ENCODE results near the gene THTPA.

THTPA gene

GRCh38 chr14:23555882-23556699, at the start of gene THTPA:
TSS of gene THTPA (plus strand) at chr14:23556271. CDS start at chr14:23556758, 487 bp downstream.
- peak; percentile 94 to 95 for DNase-seq

DNA sequence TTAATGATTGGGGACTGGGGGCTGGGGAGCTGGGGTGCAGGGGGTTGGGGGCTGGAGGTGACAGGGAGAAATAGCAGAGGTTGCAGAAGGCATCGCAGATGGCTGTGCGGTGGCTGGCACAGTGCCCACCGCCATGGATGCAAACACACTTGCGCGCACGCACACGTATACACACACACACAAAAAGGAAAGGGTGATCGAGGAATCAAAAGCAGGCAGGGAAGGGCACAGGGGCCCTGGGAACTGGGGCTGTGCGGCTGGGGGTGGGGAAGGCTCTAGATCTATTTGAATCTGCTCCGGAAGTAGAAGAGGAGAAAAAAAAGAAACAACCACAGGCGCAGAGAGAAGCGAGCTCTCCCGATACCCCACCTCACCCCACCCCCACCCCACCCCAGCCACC, 43.9 kb upstream of the THTPA start:
- peak in 1 of 2 experiments; percentile 3 for DNase-seq

DNA sequence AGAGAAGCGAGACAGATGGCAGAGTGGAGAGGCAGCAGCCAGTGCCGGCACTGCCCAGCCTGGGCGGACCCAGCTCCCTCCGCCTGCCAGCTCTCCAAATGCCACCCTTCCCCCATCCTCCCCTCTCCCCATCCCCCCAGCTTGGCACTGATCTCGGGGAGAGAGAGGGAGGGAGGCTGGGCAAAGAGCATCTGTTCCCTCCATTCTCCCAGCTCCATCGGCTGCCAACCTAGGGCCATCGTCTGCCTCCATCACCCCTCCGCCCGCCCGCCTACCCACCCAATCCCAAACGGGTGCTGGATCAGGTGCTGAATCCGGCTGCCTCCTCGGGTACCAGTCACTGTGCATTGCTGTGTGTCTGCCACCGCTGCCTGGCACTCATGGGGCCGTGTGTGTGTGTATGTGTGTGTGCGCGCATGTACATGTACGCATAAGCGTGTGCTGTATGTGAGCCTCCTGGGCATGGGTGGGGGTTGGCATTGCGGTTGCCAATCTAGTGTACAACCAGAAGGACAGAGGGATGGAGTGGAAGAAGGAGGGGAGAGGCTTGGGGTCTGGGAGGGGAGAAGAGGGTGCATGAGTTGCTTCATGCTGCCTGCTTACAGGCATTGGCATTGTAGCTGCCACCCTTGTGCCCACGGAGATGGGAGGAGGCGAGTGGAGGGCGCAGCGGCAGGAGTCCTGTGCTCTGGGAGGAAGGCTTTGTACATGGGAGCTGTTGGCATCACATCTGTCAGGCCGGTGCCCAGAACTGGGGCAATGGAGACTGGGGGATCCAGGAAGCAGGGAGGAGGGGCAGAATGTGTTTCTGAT, 42.9 kb upstream of the THTPA start:
- DNase-seq = no peak

DNA sequence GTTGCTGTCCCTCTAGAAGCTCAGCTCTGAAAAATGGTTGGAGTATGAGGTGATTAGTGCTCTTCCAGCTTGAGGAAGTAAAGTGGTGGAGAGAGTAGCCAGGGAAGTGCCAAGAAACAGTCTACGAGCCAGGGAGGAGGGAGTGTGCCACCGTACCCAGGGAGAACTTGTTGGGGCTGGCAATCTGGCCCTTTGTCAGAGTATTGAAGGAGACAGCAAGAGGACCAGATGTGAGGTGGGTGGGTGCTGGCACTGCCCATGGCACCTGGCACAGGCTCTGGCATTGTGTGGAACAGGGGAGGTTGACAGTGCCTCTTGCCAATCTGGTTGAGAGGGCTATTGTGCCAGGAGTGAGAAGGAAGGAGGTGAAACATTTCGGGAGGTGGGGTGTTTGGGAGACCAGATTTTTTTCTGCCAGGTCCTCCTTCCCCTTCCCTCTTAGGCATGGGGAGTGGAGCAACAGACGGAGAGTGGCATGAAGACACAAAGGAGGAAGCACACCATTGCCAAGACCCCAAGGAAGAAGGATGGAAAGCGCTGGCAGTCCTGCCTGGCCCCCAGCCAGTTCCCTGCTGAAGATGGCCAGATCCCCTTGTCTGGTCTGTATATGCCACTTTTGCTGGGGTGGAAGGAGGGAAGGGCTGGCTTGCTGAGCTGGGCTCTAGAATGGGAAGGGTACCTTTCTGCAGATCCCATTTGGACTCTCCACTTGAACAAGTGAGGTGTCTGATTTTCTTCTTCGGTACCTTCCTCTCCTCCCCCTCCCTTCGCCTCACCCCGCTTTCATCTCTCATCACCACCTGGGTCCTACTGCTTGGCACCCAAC, 42.0 kb upstream of the THTPA start:
- DNase-seq = no peak

GRCh38 chr14:23514644-23514957, 41.5 kb upstream of the THTPA start:
- no peak for DNase-seq

DNA sequence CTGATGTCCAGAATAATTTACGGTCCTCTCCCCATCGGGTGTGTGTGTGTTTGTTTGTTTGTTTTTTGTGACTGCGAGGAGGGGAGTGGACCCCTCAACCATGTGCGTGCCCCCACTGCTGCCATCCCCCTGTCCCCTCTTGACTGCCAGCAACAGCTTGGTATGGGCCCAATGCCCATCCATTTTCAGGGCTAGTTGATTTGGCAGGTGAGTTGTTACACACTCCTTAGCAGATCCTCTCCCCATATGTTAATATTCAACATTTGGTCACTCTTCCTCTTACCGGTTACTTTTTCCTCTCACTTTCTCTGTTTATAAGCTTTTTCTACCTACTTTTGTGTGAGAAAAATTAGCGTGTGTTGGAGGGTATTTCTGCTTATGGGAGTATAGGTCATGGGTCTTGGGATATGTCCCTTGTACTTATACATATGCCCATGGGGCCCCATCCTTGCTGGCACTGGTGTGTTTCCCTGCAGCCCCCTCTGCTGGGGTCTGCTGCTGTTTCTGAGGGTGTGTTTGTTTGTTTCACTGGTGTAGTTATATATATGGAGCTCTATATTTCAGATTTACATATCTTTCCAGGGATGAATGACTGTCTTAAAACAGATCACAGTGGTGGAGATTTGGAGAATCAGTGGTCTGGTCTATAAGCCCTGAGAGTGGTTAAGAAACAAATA, 38.3 kb upstream of the THTPA start:
- no peak for DNase-seq

DNA sequence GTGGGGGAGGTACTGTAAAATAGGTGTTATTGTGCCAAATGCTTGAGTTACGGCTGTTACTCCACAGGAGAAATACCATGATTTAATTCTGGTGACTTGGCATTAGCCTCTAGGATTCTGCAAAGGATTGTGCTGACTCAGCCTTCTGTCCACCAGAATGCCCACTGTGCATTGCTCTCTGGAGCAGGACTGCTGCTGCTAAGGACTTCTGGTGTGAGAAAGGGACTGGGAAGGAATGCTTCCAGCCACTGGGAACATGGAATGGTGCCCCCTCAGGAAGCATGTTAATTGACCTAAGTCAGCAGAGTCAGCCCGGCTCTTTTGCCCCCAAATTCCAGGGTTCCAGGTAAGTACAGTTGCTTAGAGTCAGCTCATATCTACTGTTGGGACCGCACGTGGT, 37.4 kb upstream of the THTPA start:
- DNase-seq = no peak

DNA sequence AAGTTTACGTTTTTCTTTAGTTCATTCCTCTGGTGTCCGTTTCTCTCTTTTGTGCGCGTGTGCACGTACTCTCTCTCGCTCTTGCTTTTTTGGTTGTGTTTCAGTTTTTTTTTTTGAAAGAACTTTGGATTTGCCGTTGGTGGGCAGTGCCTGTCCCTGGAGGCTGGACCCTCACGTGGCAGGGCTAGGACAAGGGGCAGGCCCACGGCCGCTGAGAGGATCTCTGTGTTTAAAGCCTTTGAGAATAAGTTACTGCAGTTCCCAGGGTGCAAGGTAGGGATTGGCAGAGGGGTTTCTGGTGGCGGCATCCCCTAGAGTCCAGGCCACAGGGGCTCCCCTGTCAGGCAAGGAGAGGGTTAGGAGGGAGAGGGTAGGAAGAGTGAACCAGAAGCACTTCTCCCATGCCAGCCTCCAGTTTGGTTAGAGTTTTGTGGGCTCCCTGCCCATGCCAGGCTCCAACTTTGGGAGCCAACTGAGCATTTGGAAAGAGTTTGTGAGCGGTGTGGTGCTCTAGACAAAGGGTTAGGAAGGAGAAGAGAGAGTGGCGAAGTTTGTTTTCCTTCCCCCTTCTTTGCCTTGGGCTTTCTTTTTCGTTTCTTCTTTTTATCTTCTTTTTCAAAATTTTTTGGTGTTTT, 35.1 kb upstream of the THTPA start:
- DNase-seq = no peak

DNA sequence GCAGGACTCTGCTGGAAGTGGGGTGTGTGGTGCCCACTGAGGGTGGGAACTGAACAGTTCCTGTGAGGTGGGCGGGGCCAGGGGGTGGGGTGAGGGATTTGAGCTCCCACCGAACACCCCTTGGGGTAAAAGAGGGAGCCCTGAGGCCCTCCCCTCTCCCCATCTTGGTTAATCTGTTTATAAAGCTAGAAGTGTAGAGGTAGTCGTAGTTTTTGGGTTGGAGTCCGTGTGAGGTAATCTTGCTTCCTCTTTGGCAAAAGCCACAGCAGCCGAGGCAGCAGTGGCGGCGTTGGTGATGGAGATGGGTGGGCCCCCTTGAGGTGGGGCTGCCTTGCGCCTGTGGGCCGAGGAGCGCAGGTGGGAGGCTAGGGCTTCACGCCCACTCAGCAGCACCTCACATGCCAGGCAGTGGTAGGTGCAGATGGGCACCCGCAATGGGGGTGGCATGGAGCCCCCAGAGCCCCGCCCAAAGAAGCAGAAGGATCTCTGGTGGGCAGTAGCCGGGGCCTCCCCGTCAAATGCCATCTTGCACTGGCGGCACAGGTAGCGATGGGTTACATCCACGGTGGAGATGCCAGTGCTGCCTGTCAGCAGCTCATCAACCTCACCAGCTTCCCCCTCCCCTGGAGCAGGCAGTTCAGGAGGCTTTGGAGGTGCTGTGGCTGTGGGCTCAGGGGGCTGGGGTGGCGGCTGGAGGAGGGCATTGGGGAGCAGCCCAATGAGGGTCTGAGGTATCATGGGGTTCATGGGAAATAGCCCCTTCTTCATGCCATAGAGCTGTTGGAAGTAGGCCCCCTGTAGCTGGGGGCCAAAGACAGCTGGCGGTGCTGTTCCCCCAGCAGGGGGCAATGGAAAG, 34.1 kb upstream of the THTPA start:
- DNase-seq = no peak

DNA sequence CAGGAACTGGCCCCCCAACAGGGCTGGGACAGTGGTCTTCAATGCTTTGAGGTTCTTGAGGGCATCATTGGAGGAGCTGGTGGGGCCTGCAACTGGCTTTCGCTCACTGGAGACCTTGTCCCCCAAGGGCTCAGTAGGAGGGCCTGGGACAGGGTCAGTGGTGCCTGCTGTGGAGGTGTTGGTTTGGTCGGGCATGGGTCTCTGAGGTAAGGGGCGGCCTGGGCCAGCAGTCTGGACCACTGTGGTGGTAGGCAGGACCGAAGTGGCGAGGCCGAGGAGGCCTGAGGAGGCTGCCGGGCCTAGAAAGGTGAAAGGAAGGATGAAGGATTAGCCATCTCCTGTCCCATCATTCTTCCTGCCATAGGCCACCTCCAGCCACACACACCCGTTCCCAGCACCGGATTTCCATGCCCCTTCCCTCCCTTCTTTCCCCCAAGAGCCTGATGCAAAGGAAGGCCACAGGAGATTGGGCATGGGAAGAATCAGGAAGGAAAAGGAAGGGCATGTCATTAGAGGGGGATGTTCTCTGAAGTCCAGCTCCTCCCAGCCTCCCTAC, 33.4 kb upstream of the THTPA start:
- DNase-seq = no peak

DNA sequence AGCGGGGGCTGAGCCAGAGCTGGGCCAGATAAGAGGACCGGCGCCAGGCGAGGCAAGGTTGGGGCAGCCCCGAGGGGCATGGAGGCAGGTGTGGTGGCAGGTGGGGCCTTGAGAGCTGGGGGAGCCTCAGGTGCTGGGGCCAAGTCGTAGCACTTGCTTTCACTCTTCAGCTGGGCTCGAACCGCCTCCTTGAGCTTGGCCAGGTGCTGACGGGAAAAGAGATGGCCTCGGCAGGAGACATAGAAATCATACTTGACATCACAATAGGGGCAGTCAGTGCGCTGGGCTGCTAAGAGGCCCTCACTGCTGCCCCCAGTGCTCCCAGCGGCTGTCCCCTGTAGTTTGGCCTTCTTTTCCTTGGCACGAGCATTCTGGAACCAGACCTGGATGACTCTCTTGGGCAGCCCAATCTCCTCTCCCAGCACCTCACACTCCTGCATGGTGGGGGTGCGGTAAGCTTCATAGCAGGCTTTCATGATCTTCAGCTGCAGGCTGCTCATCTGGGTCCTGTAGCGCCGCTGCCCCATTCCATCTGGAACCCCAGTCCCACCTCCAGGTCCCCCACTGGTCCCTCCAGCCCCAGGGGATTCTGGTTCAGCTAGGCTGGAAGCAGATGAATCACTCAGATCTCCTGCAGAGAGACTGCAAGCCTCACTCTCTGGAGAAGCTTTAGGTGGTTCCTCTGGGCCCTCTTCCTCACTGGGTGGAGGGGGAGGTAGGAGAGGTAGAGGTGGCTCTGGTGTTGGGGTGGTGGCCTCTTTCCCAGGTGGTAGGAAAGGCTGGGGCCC, 32.6 kb upstream of the THTPA start:
- no peak for DNase-seq

DNA sequence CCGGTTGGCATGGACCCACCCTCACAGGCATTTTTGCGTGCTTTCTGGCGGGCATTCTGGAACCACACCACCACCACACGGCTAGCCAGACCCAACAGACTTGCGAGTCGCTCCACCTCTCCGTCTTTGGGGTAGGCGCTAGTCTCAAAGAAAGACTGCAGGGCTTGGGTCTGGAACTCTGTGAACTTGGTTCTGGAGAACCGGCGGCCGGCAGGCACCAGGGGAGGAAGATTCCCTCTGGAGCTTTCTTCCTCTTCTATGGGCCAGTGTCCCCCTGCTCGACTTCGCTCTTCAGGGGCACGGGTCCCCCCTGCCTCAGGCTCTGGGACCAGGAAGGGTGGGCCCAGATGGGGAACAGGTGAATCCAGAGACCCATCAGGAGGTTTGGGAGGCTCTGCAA, 31.1 kb upstream of the THTPA start:
- DNase-seq = no peak

GRCh38 chr14:23525611-23526010, 30.5 kb upstream of the THTPA start:
- DNase-seq = no peak

- DNase-seq = no peak
Measured at GRCh38 chr14:23528555-23528954, 27.5 kb upstream of the THTPA start.

- DNase-seq = no peak
Measured at GRCh38 chr14:23529016-23529415, 27.1 kb upstream of the THTPA start.

DNA sequence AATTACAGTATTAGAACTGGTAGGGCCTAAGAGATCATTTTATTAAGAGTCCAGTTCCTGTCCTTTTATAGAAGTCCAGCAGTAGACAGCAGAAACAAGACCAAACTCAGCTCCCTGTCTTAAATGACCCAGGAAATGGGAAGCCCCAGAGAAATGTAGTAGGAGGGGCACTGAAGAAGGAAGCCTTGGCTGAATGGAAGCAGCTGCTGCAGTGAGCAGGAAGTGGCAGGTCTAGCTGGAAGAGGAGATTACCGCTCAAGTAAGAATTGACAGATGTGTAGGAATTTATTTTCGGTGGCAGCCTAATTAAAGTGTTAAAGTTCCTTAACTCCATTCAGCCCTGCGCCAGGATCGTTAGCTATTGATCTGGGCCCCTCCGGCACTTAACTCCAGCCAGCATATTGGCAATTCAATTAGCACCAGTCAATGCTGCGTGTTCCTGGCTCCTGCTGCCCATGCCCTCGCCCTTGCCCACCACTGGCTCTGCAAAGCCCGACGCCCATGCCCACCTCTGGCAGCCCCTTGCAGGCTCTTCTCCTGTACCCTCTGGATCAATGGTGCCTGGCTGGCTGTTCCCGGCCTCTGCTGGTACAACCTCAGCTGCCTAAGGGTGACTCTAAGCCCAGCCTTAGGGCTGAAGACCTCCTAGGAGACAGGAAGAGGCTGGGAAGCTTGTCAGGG, 25.6 kb upstream of the THTPA start:
- DNase-seq = no peak

- no peak for DNase-seq
Measured at GRCh38 chr14:23531391-23531790, 24.7 kb upstream of the THTPA start.

GRCh38 chr14:23532658-23533057, 23.4 kb upstream of the THTPA start:
- no peak for DNase-seq

DNA sequence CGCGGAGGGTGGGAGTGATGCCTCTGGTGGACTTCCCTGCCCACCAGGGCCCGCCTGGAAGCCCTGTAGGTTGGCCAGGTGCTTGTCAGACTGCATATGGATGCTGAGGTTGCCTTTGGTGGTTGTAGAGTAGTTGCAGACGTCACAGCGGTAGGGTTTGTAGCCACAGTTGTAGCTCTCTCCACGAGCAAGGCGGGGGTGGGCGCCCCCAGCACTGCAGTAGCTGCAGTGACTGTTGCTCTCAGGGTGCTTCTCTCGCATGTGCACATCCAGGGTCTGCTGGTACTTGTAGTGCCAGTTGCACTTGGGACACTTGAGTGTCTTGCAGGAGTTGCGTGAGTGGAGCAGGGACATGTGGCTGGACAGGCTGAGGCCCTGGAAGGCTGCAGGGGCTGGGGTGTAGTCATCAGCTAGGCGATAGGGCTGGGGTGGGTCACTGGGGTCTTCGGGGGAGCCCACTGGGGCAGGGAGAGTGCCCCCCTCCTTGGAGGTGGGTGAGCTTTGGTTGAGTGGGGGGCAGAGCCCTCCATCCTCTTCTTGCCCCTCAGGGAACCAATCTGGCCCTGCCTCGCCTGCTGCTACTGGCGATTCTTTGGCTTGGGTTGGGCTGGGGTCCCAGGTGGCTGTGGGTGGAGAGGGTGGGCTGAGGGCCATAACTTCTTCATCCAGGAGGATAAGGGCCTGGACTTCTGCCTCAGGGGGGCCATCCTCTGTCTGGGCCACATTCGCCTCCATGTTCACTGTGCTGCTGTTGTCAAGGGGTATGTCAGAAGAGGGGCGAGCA, 22.2 kb upstream of the THTPA start:
- DNase-seq = no peak
